Lower leg skin (tissue), 3 donors: ENCODE measurements around the gene ST8SIA2.

ENCODE experiments used
- CTCF ChIP-seq, 3 donors: fragments of 450-650 bp; IDR thresholded peaks; one replicate each; pipeline ENCODE4 v1.5.1; 2016; ENCODE audit warnings: antibody characterized with exemption in 3 of 3, mild to moderate bottlenecking in 3 of 3, moderate library complexity in 2 of 3
- POLR2A ChIP-seq, 2 donors: fragments of 450-650 bp; IDR thresholded peaks; one replicate each; pipeline ENCODE4 v1.6.1; 2016 to 2017; ENCODE audit warnings: antibody characterized with exemption in 2 of 2, mild to moderate bottlenecking in 1 of 2, moderate library complexity in 1 of 2

- TF ChIP-seq CTCF (IDR thresholded peaks at IDR 0.05) (no peak), POLR2A (IDR thresholded peaks at IDR 0.05) (no peak)
Observed at GRCh38 chr15:92391640-92392039, 2.0 kb upstream of the ST8SIA2 start.
